ENCODE measurements around the gene BTAF1.
"Not testable (repeated sequence)": the region's sequence is repeated elsewhere in the genome, so short reads cannot be mapped to it uniquely, and the experiment has no call there.

The BTAF1 gene

GRCh38 chr10:91923371-91924211 is at the start of gene BTAF1:
TSS of gene BTAF1 (plus strand) at chr10:91923770. CDS start at chr10:91924077, 307 bp downstream.
- DNase-seq = peak; percentile 95

GRCh38 chr10:91875156-91875555 is 48.4 kb upstream of the BTAF1 start:
- DNase-seq = no peak

DNA sequence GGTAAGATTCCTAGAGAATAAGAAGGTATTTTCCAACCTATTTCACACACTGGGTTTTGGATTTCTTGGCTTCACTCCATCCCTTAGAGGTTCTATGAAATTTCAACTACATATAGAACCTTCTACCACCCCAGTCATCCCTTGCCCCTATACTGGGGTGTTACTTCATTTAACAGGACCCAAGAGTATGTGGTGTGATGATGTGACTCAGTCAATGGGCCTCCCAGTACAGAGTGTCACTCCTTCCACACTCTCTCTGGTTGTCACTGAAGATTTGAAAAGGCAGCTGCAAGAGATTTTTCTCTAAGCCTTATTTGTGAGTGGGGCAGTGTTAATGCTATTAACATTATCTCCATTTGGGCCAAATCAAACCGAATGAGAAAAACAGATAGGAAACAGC is 47.8 kb upstream of the BTAF1 start:
- no peak for DNase-seq

- DNase-seq = no peak
Observed at GRCh38 chr10:91879515-91880170, 43.9 kb upstream of the BTAF1 start.

GRCh38 chr10:91880310-91880709 is 43.3 kb upstream of the BTAF1 start:
- no peak for DNase-seq

GRCh38 chr10:91883549-91884444 is 39.8 kb upstream of the BTAF1 start:
- DNase-seq = peak; percentile 61

DNA sequence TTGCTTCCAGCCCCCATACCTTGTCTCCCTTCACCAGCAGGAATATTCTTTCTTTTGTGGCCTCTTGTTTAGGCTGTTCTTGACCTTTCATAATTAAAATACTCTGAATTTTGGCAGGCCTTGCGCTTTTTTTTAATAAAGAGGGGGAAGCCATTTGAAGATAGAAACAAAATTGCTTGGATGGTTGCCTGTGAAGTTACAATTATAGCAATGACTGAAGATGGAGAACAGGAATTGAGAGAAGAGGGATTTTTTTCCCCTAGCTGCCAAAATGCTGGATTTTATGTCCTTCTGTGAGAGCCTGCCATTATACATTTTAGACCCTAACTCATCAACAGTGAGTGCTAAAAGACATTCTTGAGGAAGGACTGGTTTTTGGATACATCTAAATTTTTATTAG is 39.0 kb upstream of the BTAF1 start:
- no peak for DNase-seq

DNA sequence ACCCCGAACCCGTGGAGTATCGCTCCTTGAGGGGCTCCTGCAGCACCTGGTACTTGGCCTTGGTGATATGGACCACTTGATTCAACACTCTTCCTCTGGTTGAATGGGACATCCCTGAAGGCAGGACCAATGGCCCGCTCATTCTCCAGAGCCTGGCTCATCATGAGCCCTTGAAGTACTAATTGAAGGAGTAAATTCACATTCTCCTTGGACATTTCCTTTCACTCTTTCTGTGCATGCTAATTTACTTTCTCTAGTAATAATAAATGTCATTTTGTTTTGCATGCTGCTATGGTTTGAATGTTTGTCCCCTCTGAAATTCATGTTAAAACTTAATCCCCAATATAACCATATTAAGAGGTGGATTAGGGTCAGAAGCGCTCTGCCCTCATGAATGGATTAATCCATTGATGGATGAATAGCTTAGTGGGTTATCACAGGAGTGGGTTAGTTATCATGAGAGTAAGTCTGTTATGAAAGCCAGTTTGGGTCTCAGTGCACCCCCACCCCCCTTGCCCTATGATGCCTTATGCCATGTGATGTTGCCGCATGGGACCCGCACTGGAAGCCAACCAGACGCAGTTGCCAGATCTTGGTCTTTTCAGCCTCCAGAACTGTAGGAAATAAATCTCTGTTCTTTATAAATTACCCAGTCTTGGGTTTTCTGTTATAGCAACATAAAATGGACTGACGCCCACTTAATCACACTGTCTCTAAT is 38.0 kb upstream of the BTAF1 start:
- no peak for DNase-seq

DNA sequence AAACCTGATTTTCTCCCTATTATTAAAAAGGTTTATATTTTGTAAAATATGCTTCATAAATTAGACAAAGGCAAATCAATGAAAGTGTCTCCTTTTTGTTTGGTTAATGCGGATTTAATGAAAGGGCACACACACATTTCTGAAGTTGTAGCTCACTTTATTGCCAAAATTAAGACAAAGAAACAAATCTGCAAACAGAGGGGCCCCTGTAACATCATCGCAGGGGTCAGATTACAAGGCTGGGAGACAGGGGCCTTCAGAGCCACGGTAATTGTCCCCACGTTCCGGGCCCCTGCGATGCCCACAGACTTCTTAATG is 36.7 kb upstream of the BTAF1 start:
- no peak for DNase-seq

- DNase-seq = peak; percentile 64
Observed at GRCh38 chr10:91887272-91888076, 36.1 kb upstream of the BTAF1 start.

DNA sequence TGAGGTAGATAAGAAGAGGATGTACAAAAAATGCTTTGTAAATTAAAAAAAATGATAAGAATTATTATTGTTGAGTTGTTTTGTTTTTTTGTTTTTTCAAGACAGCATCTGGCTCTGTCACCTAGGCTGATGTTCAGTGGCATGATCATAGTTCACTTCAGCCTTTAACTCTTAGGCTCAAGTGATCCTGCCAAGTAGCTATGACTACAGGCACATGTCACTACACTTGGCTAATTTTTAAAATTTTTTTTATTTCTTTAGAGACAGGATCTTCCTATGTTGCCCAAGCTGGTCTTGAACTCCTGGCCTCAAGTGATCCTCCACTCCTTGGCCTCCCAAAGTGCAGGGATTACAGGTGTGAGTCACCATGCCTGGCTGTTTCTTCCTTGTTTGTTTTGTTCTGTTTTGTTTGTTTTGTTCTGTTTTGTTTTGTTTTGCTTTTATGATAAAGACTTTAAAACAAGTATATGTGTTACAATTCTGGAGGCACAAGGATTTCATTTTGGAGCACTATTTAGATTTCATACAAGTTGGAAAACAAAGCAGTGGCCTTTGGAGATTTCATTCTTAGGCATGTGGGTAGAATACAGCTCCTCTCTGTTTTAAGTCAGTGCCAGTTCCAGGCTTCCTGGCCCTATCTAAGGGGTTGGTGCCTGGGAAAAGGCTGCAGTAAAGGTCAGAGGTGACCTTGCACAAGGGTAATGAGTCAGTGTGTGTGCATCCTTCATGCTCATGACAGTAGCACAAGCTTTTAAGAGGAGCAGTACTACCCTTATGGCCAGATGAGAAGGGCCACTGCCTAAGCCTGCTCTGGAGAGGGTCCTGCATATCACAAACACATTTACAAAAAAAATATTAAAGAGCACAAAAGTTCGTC is 32.2 kb upstream of the BTAF1 start:
- DNase-seq = no peak

- no peak for DNase-seq
Observed at GRCh38 chr10:91893051-91893450, 30.5 kb upstream of the BTAF1 start.

GRCh38 chr10:91894261-91894685 is 29.3 kb upstream of the BTAF1 start:
- not testable (repeated sequence) for DNase-seq

DNA sequence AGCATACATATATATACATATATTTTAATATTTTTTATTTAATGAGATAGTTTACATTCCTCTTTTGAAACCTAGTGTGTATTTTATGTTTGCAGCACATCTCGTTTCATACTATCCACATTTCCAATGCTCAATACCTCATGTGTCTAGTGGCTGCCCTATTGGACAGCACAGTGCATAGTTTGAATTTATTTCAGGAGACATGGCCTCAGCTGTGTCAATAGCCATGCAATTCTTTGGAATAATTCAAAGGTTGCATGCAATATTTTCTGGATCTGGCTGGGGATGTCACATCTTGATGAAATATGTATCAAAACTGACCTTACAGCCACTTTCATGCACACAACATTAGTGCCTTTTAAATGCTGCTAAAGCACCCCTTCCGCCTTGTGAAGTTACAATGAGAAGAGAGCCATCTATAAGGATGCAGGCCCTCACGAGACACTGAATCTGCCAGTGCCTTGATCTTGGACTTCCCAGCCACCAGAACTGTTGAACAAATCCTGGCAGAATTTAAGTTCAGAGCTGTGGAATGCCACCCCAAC is 27.3 kb upstream of the BTAF1 start:
- DNase-seq = no peak

GRCh38 chr10:91897421-91897820 is 26.1 kb upstream of the BTAF1 start:
- no peak for DNase-seq

DNA sequence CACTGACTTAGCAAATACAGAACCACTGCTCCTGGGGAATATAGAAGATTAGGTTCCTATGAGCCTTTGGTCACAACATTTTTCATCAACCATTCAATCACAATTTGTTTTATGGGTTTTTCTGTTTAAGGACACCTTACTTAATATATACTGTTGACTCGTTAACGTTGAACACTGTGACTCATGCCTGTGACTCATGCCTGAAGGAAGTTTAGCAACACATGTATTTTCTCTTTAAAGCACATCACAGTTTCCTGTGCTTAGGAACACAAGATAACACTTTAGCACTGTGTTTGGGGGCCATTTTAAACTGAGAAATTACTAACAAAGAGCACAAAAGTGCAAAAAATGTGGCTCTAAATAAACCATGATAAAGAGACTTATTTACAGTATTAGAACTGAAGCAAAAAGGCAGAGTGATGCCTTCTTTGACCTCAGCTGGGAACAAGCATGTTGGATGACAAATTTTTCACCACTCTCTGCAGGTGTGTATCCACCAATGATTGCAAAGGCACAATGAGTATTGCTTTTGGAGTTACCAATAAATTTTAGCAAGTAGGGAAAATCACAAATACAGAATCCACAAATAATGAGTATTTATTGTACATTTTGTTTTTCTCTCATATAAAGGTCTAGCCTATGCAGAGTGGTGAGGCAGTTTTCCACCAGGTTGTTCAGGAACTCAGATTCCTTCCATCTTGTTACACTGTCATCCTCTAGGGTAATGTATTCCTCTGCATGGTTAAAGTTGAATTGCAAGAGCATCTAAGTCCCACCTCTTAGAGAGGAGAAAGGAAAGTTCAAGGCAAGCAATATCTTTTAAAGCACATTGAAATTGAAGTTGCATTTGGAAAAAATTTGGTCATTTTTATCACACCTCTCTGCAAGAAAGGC is 21.5 kb upstream of the BTAF1 start:
- no peak for DNase-seq

DNA sequence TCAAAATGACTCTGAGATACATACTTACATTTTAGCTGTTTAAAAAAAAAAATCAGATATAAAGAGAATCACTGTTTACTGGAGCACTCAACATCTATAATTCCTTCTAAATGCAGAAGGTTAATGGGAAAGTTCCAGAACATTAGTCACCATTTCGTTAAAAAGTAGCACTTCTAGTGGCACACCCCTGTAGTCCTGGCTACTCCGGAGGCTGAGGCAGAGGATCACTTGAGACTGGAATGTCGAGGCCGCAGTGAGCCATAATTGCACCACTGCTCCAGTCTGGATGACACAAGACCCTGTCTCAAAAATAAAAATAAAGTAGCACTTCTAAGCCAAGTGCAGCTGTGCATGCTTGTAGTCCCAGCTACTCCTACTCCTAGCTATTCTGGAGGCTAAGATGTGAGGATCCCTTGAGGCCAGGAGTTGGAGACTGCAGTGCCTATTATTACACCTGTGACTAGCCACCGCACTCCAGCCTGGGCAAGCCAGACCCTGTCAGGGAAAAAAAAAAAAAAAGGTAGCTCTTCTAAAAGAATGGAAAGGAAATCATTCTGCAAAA is 16.5 kb upstream of the BTAF1 start:
- DNase-seq = no peak

GRCh38 chr10:91907914-91908336 is 15.6 kb upstream of the BTAF1 start:
- no peak for DNase-seq

Measured in right forelimb (tissue), 1 donor.